Activated CD4-positive, CD25-positive, alpha-beta regulatory T cell (primary cell): Measurements from ENCODE around the gene OSM.
"Not testable (repeated sequence)": the region's sequence is repeated elsewhere in the genome, so short reads cannot be mapped to it uniquely, and the experiment has no call there.

Experiments used
- DNase-seq, 4 experiments: peaks; one replicate each; lab custom pipeline; 2025; lab: John Stamatoyannopoulos, UW

OSM gene

GRCh38 chr22:30245181-30245984 is 21.3 kb downstream of the OSM start:
- no peak for DNase-seq

GRCh38 chr22:30244641-30245040 is 22.0 kb downstream of the OSM start:
- DNase-seq: no peak

GRCh38 chr22:30244066-30244465 is 22.6 kb downstream of the OSM start:
- no peak for DNase-seq

- DNase-seq: no peak
Measured at GRCh38 chr22:30243661-30244060, 23.0 kb downstream of the OSM start.

GRCh38 chr22:30241576-30242371 is 24.9 kb downstream of the OSM start:
- DNase-seq: no peak

- no peak for DNase-seq
Measured at GRCh38 chr22:30240541-30241417, 25.9 kb downstream of the OSM start.

GRCh38 chr22:30239488-30240405 is 26.9 kb downstream of the OSM start:
- DNase-seq: no peak

GRCh38 chr22:30238661-30239487 is 27.8 kb downstream of the OSM start:
- no peak for DNase-seq

GRCh38 chr22:30238136-30238535 is 28.5 kb downstream of the OSM start:
- no peak for DNase-seq

GRCh38 chr22:30236875-30237274 is 29.8 kb downstream of the OSM start:
- DNase-seq: no peak

- DNase-seq: no peak
Measured at GRCh38 chr22:30235687-30236170, 30.9 kb downstream of the OSM start.

GRCh38 chr22:30234786-30235470 is 31.7 kb downstream of the OSM start:
- DNase-seq: no peak

- DNase-seq: not testable (repeated sequence)
Measured at GRCh38 chr22:30234325-30234724, 32.3 kb downstream of the OSM start.

GRCh38 chr22:30233582-30233981 is 33.1 kb downstream of the OSM start:
- DNase-seq: no peak

GRCh38 chr22:30232716-30233218 is 33.9 kb downstream of the OSM start:
- no peak for DNase-seq

- no peak for DNase-seq
Measured at GRCh38 chr22:30230787-30231461, 35.7 kb downstream of the OSM start.

- no peak for DNase-seq
Measured at GRCh38 chr22:30230330-30230729, 36.3 kb downstream of the OSM start.

- DNase-seq: no peak
Measured at GRCh38 chr22:30228509-30229359, 37.9 kb downstream of the OSM start.
